CD4-positive, CD25-positive, alpha-beta regulatory T cell (primary cell): ENCODE measurements around the gene NTF3. TPM values are rescaled to one million over a fixed set of nuclear protein-coding genes. Genes with fewer than 3 reads are reported as not detected.

ENCODE experiments used
- ATAC-seq, 2 donors: fragments of 150-1000 bp; cut with Tn5 transposase; one replicate each; pipeline ENCODE4 v1.10.0; 2021; ENCODE audit warnings: low read depth in 2 of 2, moderate number of reproducible peaks in 2 of 2, moderate library complexity in 1 of 2
- DNase-seq, 3 donors: peaks; one replicate each; pipeline versions ENCODE4 v3.0.0 to v3.0.0-alpha.2; 2012 to 2022; ENCODE audit warnings: mixed read lengths in 1 of 3
- H3K27ac ChIP-seq: one replicate; pipeline ENCODE4 v1.7.0; 2013; ENCODE audit warnings: mild to moderate bottlenecking, low read length; ENCODE audit not compliant: insufficient read depth, poor library complexity, severe bottlenecking
- H3K27me3 ChIP-seq: one replicate; pipeline ENCODE4 v1.7.0; 2013; ENCODE audit warnings: low read length; ENCODE audit not compliant: control insufficient read depth, insufficient read depth
- H3K36me3 ChIP-seq: one replicate; pipeline ENCODE4 v1.7.0; 2013; ENCODE audit warnings: mild to moderate bottlenecking, low read length, moderate library complexity; ENCODE audit not compliant: control insufficient read depth, insufficient read depth
- H3K4me1 ChIP-seq: 2 replicates; pipeline ENCODE4 v1.7.0; 2013; ENCODE audit warnings: mild to moderate bottlenecking, low read length; ENCODE audit not compliant: insufficient read depth, control insufficient read depth, poor library complexity, severe bottlenecking
- H3K4me3 ChIP-seq: one replicate; pipeline ENCODE4 v1.7.0; 2013; ENCODE audit warnings: low read depth, mild to moderate bottlenecking, low read length, moderate library complexity
- H3K9me3 ChIP-seq, 2 experiments: 1 replicate in 1 of 2; 2 replicates in 1 of 2; pipeline ENCODE4 v1.7.0; 2013; ENCODE audit warnings: low read length in 2 of 2, mild to moderate bottlenecking in 1 of 2, moderate library complexity in 1 of 2; ENCODE audit not compliant: control insufficient read depth in 2 of 2
- H3K27ac Mint-ChIP-seq, 3 donors: one replicate each; pipeline ENCODE4 v1.8.0; 2020 to 2022; ENCODE audit warnings: mild to moderate bottlenecking in 3 of 3, mixed read lengths in 3 of 3, moderate library complexity in 2 of 3
- H3K27me3 Mint-ChIP-seq: one replicate; pipeline ENCODE4 v1.8.0; 2022; ENCODE audit warnings: mild to moderate bottlenecking, mixed read lengths
- H3K36me3 Mint-ChIP-seq: one replicate; pipeline ENCODE4 v1.8.0; 2020; ENCODE audit warnings: mixed read lengths
- H3K4me1 Mint-ChIP-seq, 4 donors: one replicate each; pipeline ENCODE4 v1.8.0; 2020 to 2022; ENCODE audit warnings: mixed read lengths in 4 of 4, mild to moderate bottlenecking in 1 of 4
- H3K4me3 Mint-ChIP-seq, 4 donors: one replicate each; pipeline ENCODE4 v1.8.0; 2020 to 2022; ENCODE audit warnings: mild to moderate bottlenecking in 4 of 4, mixed read lengths in 4 of 4, moderate library complexity in 3 of 4
- H3K9me3 Mint-ChIP-seq, 7 donors: one replicate each; pipeline ENCODE4 v1.8.0; 2020 to 2022; ENCODE audit warnings: mixed read lengths in 7 of 7, mild to moderate bottlenecking in 3 of 7, moderate library complexity in 2 of 7
- polyA plus RNA-seq, 4 donors: library from polyadenylated mRNA; unstranded; fragments of 300-500 nt; fragmentation: Illumina TruSeq; gene quantifications; one replicate each; pipeline ENCODE4 v1.2.3, GENCODE V29; 2021
- total RNA-seq: library from RNA; stranded (reverse); gene quantifications from one replicate; pipeline ENCODE4 v1.2.3, GENCODE V29; 2022

The NTF3 gene
- total and polyA plus RNA-seq, 5 donors from 2014 or later, result not detected

DNA sequence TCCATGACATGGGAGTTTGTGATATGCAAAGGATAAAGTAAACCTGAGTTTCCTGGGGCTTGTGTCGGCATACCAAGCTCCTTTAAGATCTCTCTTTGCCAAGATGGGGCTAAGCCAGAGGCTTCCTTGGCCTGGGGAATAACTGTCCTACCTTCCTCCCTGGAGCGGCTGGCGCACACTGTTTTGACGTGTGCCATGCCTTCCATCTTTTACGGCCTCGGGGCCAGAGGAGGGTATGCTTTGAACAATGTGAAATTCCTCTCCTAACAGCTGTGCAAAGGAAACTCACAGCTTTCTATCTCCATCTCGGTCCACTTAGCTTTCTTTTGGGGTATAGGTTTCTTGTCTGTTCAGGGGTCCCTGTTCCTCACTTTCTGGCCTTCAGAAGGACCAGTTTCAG, 55.2 kb downstream of the NTF3 start:
- Histone ChIP-seq H3K36me3 (no peaks in the 10 kb centered on the region), H3K27ac (no peak overlapping the region), H3K27me3 (no peaks in the 10 kb centered on the region), H3K4me3 (no peak overlapping the region), H3K9me3 (no peaks in the 10 kb centered on the region), H3K4me1 (no peaks in the 10 kb centered on the region)
- Mint-ChIP-seq H3K4me1 (no peaks in the 10 kb centered on the region), H3K4me3 (no peak overlapping the region), H3K27me3 (no peaks in the 10 kb centered on the region), H3K9me3 (no peaks in the 10 kb centered on the region), H3K36me3 (no peaks in the 10 kb centered on the region), H3K27ac (no peak overlapping the region)
- no peak for DNase-seq
- ATAC-seq, result no peak

DNA sequence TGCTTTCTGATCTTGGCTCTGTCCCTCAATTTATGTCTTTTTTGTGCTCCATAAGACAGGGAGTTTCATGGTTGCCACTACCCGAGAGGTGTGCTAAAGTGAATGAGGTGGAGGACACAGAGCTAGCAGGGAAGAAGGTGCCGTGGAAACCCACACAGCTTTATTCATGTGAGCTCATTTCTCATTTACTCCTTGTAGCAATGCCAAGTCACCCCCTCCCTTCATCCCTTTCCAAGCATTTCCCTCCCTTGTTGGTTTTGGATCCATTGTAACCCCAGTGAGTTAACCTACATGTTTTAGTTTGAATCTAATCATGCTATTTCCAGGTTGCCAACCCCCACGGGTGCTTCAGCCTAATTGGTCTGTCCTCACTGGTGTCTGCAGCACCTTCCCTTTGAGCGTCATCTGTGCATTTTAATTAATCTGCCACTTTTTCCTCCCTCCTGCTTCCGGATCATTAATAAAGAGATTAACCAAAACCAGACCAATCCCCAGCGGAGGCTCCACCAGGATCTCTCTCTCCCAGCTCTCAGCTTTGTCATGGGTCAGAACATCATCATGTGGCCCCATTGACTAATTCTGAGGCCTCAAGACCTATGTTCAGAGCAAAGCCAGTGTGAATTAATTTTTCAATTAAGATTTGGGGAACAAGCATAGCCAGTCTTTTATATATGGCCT, 56.2 kb downstream of the NTF3 start:
- H3K27me3 Mint-ChIP-seq, result no peaks in the 10 kb centered on the region
- ATAC-seq, result no peak
- no peak overlapping the region for H3K4me3 ChIP-seq
- no peak overlapping the region for H3K27ac ChIP-seq
- no peaks in the 10 kb centered on the region for H3K4me1 ChIP-seq
- no peaks in the 10 kb centered on the region for H3K9me3 Mint-ChIP-seq
- H3K36me3 Mint-ChIP-seq, result no peaks in the 10 kb centered on the region
- H3K27ac Mint-ChIP-seq, result no peak overlapping the region
- no peaks in the 10 kb centered on the region for H3K4me1 Mint-ChIP-seq
- H3K9me3 ChIP-seq, result no peaks in the 10 kb centered on the region
- H3K4me3 Mint-ChIP-seq, result no peak overlapping the region
- H3K36me3 ChIP-seq, result no peaks in the 10 kb centered on the region
- H3K27me3 ChIP-seq, result no peaks in the 10 kb centered on the region
- DNase-seq, result no peak

GRCh38 chr12:5488626-5488955, 56.7 kb downstream of the NTF3 start:
- ATAC-seq (no peak), DNase-seq (no peak)
- Histone ChIP-seq H3K4me3 (no peak overlapping the region), H3K4me1 (no peaks in the 10 kb centered on the region), H3K27ac (no peak overlapping the region), H3K36me3 (no peaks in the 10 kb centered on the region), H3K9me3 (no peaks in the 10 kb centered on the region), H3K27me3 (no peaks in the 10 kb centered on the region)
- Mint-ChIP-seq H3K27ac (no peak overlapping the region), H3K9me3 (peaks cover 0 to 2% (median 0%) of the 10 kb centered on the region in 7 donors), H3K36me3 (no peaks in the 10 kb centered on the region), H3K4me3 (no peak overlapping the region), H3K27me3 (no peaks in the 10 kb centered on the region), H3K4me1 (no peaks in the 10 kb centered on the region)

- DNase-seq, result no peak
- no peak overlapping the region for H3K4me3 Mint-ChIP-seq
- H3K4me1 Mint-ChIP-seq, result no peaks in the 10 kb centered on the region
- no peaks in the 10 kb centered on the region for H3K4me1 ChIP-seq
- H3K27ac ChIP-seq, result no peak overlapping the region
- ATAC-seq, result no peak
- H3K27me3 ChIP-seq, result no peaks in the 10 kb centered on the region
- no peaks in the 10 kb centered on the region for H3K9me3 ChIP-seq
- H3K9me3 Mint-ChIP-seq, result peaks cover 0 to 2% (median 0%) of the 10 kb centered on the region in 7 donors
- H3K36me3 ChIP-seq, result no peaks in the 10 kb centered on the region
- H3K4me3 ChIP-seq, result no peak overlapping the region
- H3K36me3 Mint-ChIP-seq, result no peaks in the 10 kb centered on the region
- peak overlapping the region in 1 of 3 donors; percentile 57 for H3K27ac Mint-ChIP-seq
- no peaks in the 10 kb centered on the region for H3K27me3 Mint-ChIP-seq
Measured at GRCh38 chr12:5489017-5489416, 57.1 kb downstream of the NTF3 start.

DNA sequence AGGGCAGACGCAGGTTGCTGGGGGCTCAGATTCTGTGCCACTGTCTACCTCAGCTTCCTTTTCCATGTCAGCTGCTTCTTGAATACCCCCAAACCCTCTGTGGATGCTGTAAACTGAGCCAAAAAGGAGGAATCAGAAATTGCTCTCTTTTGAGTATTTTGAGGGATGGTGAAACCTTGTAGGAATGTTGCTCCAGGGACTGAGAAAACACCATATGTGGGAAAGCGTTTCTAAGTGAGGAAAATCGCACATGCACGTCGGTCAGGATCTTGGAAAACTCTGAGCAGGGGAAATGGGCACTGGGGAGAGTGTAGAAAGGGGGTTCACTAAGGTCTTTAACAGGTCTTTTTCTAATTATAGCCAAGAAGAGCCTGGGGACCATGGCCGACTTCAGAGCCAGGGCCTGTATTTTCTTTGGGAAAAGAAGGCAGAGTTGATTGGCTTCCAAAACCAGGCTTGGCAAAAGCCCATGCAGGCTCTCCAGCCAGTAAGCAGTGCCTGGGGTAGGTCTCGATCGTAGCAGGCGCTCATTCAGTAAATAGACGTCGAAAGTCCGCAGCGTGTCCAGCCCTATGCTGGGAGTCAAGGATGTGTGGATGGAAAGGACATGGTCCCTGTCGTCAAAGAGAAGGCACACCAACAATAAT, 58.0 kb downstream of the NTF3 start:
- no peaks in the 10 kb centered on the region for H3K27me3 Mint-ChIP-seq
- peak overlapping the region in 1 of 3 donors; percentile 70 for H3K27ac Mint-ChIP-seq
- Histone ChIP-seq H3K27me3 (no peaks in the 10 kb centered on the region), H3K9me3 (no peaks in the 10 kb centered on the region), H3K4me3 (no peak overlapping the region), H3K27ac (no peak overlapping the region), H3K4me1 (no peaks in the 10 kb centered on the region), H3K36me3 (no peaks in the 10 kb centered on the region)
- H3K4me1 Mint-ChIP-seq, result no peaks in the 10 kb centered on the region
- no peaks in the 10 kb centered on the region for H3K36me3 Mint-ChIP-seq
- DNase-seq, result no peak
- H3K4me3 Mint-ChIP-seq, result no peak overlapping the region
- no peak for ATAC-seq
- H3K9me3 Mint-ChIP-seq, result peaks cover 0 to 2% (median 0%) of the 10 kb centered on the region in 7 donors

DNA sequence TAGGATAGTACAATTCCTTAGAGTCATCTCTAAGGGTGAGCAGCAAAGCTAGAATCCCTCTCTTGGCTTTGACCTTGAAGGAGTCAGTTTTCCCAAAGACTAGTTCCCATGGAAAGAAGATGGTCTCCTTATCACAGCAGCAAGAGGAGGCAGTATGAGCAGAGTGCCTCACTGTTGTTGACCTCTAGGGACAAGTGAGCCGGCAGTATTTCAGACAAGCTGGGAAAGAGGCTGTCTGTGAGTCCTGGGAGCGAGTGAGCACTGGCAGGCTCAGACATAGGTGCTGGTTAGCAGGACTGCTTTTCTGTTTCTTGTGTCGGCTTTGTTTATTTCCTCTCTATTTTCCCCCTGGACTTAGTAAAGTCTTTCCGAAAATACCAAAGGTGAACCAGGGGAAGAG, 60.7 kb downstream of the NTF3 start:
- H3K4me1 ChIP-seq, result no peaks in the 10 kb centered on the region
- H3K27me3 Mint-ChIP-seq, result no peaks in the 10 kb centered on the region
- H3K36me3 ChIP-seq, result no peaks in the 10 kb centered on the region
- no peaks in the 10 kb centered on the region for H3K27me3 ChIP-seq
- H3K4me1 Mint-ChIP-seq, result no peaks in the 10 kb centered on the region
- H3K9me3 Mint-ChIP-seq, result peaks cover 0 to 2% (median 0%) of the 10 kb centered on the region in 7 donors
- no peak overlapping the region for H3K4me3 ChIP-seq
- no peak for ATAC-seq
- H3K4me3 Mint-ChIP-seq, result no peak overlapping the region
- no peak overlapping the region for H3K27ac ChIP-seq
- H3K27ac Mint-ChIP-seq, result no peak overlapping the region
- no peaks in the 10 kb centered on the region for H3K9me3 ChIP-seq
- H3K36me3 Mint-ChIP-seq, result no peaks in the 10 kb centered on the region
- no peak for DNase-seq

DNA sequence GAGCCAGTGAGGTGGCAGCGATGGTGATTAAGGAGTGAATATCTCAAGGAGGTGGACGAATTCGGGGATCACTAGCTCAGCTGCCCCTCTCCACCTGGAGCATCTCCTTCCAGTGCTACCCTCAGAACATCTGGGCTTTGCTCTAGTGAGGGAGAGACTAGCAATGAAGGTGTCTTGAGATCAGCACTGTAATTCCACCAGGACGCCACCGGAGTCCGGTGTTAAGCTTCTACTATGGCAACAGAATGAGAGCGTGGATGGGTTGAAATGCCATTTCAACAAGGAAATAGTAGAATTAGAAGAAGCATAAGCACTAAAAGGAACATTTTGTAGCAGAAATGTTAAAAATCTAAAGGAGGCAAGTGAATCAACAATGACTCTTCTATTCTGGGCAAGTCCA, 61.1 kb downstream of the NTF3 start:
- Histone ChIP-seq H3K9me3 (no peaks in the 10 kb centered on the region), H3K36me3 (no peaks in the 10 kb centered on the region), H3K4me3 (no peak overlapping the region), H3K27ac (no peak overlapping the region), H3K4me1 (no peaks in the 10 kb centered on the region), H3K27me3 (no peaks in the 10 kb centered on the region)
- H3K9me3 Mint-ChIP-seq, result peaks cover 0 to 2% (median 0%) of the 10 kb centered on the region in 7 donors
- no peak for DNase-seq
- peak overlapping the region in 1 of 3 donors; percentile 64 for H3K27ac Mint-ChIP-seq
- H3K36me3 Mint-ChIP-seq, result no peaks in the 10 kb centered on the region
- no peaks in the 10 kb centered on the region for H3K27me3 Mint-ChIP-seq
- no peak overlapping the region for H3K4me3 Mint-ChIP-seq
- H3K4me1 Mint-ChIP-seq, result no peaks in the 10 kb centered on the region
- no peak for ATAC-seq

GRCh38 chr12:5494343-5494742, 62.4 kb downstream of the NTF3 start:
- Histone ChIP-seq H3K9me3 (no peaks in the 10 kb centered on the region), H3K36me3 (no peaks in the 10 kb centered on the region), H3K27me3 (no peaks in the 10 kb centered on the region), H3K27ac (no peak overlapping the region), H3K4me1 (no peaks in the 10 kb centered on the region), H3K4me3 (no peak overlapping the region)
- ATAC-seq (no peak), DNase-seq (no peak)
- Mint-ChIP-seq H3K4me3 (no peak overlapping the region), H3K27ac (no peak overlapping the region), H3K4me1 (no peaks in the 10 kb centered on the region), H3K9me3 (peaks cover 0 to 2% (median 0%) of the 10 kb centered on the region in 7 donors), H3K27me3 (no peaks in the 10 kb centered on the region), H3K36me3 (no peaks in the 10 kb centered on the region)
